HG03108 (cell line): Measurements from ENCODE around the gene TM4SF18.
"Not testable (repeated sequence)": the region's sequence is repeated elsewhere in the genome, so short reads cannot be mapped to it uniquely, and the experiment has no call there.

Experiments
- ATAC-seq: cut with Tn5 transposase; IDR thresholded peaks from one replicate; pipeline ENCODE4 v1.9.1; 2021; ENCODE audit warnings: moderate library complexity; ENCODE audit not compliant: unreplicated experiment

TM4SF18 gene

DNA sequence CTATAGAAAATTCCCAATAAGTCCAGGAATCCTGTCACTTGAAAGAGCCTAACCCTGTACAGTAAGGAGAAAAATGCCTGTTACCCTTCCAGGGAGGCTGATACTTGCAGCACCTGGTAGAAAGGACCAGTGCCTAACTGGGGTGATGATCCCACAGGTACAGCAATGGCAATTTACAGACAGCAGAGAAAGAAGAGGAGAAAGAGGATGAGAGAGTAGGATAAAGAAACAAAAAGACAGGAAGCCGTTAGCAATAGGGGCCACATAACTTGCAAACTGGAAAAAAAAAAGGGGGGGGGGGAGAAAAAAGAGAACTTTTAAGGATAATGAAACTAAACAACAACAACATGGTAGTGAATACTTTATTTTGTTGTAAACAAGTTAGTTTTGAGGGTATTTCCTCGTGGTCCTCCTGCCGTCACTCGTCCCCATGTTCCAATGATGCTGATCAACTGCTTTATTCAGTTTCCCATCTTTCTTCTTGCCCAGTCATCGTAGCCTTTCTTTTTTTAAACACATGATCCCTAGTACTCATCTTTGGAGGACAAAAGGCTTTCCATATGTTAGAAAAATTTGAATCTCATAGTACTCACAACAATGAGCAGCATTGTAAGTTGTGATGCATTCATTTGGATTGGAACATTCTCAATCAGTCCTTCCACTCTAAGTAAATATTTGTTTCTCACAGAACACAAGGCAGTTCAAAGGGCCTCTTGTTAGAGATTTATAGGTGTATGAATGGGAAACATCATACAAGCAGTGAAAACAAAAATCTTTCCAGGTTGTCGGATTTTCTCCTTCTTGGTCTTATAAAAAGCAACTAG is 35.5 kb upstream of the TM4SF18 start:
- no peak for ATAC-seq

DNA sequence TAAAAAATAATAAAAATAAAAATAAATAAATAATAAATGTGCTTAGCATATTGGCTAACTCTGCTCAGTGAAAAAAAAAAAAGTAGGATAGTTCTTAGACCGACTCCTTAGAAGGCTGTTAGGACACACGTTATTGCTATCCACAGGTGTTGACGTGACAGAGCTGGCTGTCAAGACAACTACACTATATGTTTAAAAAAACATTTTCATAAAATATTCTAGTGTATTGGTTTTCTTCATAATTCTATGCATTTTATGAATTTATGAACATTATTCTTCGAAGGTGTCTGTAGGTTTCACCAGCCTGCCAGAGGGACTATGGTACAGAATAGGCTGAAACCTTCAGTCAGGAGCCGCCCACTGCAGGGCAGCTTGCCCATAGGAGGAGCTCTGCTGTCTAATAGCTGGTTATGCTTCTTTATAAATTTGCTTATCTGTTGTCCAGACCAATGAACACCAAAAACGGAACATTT is 34.8 kb upstream of the TM4SF18 start:
- ATAC-seq = no peak

DNA sequence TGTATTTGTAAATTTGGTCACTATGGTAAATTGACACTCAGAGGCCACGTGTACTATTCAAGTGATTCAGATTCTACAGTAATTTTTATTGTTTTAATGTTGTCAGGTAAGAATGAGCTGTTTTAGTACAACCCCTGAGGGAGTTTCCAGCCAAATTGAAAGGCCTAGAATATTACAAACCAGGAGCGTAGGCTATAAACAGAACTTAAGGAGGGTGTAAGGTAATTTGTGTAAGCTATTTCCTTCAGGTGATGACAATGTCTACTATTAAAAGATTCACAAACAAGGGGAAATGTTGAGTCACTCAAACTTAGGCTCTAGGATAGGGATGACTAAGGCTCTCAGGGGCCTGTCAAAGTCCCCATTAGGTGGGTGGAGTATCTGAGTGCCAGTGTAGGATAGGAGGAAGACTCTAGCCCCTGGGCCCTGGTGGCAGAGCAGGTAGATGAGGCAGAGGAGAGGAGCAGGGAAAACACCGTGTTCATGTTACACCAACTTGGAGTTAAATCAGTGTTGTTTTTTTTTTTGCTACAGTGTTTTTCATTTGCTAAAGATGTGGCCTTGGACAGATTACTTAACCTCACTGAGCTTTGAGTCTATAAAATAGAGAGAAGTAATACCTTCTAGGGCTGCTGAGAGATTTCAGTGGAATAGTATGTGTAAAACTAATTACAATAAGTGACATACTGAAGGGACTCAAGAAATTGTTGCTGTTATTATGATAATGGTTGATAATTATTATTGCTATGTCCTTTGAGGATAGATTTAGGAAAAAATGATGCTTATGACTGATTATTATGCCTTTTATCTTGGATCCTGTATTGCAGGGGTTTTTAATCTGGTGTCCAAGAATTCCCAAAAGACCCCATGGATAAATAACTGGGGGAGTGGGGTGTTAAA is 33.8 kb upstream of the TM4SF18 start:
- no peak for ATAC-seq

DNA sequence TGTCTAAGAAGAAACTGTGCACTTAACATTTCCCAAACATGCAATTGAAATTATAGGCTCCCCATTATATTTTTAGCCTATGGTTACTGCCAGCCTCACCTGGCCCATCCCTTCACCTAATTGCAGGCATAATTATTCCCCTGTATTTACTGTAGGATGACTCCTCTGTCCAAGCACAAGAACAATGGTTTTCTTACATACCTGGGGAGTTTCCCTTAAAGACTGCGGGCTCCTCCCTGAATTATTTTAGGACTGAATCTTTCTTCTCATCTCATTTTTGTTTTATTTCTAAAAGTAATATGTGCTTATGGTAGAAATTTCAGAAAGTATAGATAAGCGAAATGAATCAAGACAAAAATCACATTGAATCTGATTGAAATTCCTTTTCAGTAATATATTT is 32.6 kb upstream of the TM4SF18 start:
- ATAC-seq = no peak

DNA sequence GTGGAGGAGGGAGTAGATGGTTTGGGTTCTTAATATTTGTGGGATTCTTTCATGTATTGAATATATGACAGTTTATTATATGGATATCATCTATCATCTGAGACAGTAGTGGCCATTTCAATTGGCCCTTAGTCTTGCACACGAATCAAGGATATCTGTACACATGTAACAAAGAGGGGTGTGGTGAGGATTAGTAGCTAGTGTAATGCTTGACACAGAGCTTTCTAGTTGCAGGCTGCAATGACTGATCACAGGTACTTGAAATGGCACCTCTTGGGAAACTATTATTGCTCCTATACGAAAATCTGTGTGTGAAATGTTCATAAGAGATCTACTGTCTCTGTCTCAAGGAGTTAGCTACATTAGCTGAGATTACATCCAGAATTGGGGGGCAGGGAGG is 31.2 kb upstream of the TM4SF18 start:
- no peak for ATAC-seq

- no peak for ATAC-seq
These were observed 29.6 kb upstream of the TM4SF18 start for GRCh38 chr3:149363053-149363452.

GRCh38 chr3:149362366-149362765 is 28.9 kb upstream of the TM4SF18 start:
- no peak for ATAC-seq

DNA sequence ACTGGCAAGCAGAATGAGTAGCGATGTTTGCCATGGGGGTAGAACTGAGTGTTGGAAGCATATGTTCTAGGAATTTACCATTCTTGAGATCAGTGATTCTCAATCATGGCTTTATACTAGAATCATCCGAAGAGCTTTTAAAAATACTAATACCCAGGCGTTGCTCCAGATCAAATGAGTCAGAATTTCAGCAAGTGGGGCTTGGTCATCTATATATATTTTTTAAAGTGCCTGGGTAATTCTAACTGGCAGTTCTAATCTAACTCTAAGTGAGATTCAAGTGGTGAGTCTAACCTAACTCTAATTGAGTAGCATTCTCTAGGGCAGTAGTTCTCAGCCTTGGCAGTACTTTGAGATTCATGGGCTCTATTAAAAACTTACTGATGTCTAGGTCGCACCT is 23.2 kb upstream of the TM4SF18 start:
- ATAC-seq = no peak

- no peak for ATAC-seq
These were observed 22.7 kb upstream of the TM4SF18 start for GRCh38 chr3:149356044-149356592.

- no peak for ATAC-seq
These were observed 20.2 kb upstream of the TM4SF18 start for GRCh38 chr3:149353581-149354184.

DNA sequence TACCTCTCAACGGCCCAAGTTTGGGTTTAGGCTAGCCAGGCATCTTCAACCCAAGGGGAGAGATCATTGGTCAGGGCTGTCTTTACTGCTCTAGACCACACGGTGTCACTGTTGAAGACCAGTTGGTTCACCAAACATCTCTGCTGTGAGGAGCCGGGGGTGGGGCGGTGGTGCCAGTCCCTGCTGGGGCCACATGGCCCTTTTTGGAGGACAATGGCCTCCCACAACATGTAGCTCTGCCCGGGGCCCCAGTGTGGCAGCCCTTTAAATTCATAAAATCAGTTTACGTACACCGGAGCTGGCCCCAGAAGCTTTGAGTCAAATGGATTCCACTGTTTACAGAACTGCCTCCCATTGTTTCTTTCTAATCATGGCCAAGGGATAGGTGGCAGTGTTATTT is 19.1 kb upstream of the TM4SF18 start:
- ATAC-seq = peak; percentile 72

DNA sequence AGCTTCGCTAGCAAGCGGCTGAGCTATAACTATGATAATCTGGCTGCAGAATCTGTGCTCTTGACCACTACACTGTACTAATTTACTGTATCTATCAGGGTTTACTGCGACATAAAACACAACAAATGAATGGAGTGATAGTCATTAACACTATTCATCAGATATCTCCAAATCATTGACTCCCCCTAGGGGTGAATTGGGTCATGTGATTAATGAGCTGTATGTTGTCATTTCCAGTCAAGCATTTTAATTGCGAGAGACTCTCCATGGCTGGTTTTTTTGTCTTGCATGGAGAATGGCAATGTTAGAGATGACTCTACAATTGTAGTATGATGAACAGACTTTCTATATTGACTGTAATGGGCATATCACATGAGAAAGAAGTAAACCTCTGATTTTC is 10.5 kb upstream of the TM4SF18 start:
- ATAC-seq = no peak

DNA sequence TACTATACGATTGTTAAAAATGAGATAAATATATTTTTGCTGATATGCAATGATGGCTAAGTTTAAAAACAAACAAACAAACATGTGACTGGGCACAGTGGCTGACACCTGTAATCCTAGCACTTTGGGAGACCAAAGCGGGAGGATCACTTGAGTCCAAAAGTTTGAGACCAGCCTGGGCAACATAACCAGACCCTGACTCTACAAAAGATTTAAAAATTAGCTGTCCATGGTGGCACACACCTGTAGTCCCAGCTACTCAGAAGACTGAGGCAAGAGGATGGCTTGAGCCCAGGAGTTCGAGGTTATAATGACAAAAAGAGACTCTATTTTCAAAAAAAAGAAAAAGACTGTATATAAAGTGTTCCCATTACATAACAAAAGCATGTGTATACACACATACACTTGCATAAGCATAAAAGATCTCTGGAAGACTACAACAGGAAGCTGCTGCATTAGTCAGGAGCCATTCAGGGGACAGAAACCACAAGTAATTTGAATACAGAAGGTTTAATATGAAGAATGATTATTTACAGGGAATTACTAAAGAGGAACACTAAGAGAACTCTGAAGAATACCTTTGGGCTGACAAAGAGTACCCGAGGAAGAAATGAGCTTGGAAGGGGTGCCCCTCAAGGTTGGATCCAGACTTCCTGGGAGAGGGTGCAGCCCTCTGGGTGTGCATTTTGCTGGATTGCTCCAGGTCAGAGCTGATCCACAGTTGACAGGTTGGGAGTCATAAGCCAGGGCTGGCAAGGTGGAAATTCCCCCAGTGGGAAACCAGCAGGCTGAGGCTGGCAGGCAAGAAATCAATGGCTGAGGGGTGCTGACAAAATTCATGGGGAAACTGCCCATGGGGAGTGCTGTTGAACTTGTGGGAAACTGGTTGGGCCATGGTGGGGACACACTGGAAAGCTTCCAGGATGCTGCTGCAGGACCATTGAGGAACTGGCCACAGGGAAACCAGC is 9.3 kb upstream of the TM4SF18 start:
- no peak for ATAC-seq

DNA sequence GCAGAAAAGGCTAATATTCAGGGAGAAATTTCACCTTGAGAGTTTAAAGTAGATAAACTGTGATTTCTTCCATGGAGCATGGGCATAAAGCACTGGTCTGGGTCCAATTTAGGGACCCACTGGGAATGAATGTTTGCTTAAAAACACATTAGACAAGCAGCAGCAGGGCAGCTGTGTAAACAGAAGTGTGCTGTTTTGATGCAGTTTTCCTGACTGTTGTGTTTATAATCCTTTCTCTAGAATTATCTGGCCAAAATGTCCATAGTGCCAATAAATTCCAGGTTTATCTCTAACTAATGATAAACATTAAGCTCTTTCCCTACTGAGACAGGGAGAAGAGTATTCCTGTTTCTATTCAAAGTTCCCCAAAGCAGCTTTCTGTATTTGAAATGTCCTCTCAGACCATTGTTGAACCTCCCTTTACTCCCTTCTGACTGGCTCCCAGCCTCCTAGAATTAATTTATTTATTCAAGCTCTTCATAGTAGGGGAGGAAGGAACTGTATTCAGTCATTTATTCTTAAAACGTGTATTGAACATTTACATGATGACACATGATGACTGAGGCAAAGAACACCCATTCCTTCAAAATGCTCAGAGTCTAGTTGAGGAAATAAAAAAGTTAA is 7.0 kb upstream of the TM4SF18 start:
- ATAC-seq = no peak

DNA sequence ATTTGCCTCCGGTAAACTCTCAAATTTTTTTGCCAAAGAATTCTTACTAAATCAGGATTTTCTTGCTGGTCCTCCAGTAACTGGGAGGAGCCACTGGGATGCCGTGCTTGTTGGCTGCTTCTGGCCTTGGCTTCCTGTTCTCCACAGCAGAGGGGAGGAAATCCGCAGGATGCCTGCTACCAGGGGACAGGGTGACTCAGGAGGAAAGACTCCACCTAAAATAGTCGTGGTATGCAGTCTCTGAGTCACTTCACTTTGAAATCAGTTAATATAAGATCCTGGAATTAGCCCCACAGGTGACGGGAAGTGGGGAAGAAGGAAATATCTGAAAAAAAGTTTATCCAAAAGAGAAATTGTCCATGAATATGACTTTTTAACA is 6.5 kb upstream of the TM4SF18 start:
- ATAC-seq = no peak

- not testable (repeated sequence) for ATAC-seq
These were observed 4.0 kb upstream of the TM4SF18 start for GRCh38 chr3:149337486-149337885.

GRCh38 chr3:149336925-149337324 is 3.5 kb upstream of the TM4SF18 start:
- no peak for ATAC-seq

DNA sequence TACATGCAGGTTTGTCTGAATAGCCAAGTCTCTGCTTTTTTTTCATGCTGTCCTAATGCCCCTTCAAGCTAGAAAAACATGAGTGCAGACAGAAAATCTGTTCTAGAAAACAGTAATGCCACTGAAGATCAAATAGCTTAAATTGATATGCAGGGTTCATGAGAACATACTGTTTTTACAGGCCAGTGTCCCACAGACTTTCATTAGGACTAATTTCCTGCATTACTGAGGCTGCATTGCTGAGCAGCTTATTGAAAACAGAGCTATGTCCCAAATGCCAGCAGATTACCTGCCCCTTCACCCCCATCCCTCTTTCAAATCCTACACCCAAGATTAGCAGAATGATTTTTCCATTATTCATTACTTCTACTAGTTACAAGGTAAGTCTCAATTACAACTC is 665 bp downstream of the TM4SF18 start:
- no peak for ATAC-seq

DNA sequence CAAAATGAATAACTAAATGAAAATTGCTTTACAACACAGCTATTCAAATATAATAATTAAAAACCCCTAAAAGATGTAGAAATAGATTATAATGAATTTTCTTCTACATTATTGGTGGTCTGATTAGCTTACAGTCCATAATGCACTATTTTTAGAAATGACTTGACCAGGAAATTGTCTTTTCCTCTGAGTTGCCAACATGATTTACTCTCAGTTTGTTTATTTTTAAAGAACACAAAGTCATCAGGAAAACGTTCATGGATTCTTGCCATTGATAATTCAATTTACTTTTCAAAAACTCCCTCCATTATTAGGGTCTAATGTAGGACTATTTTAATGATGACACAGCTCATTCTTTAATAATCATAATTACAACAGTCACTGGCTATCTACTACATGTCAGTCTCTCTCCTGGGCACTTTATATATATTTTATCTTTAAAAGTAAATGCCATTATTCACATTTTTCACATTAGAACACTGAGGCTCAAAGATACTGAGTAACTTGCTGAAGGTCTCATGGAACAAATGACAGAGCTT is 1.1 kb downstream of the TM4SF18 start:
- ATAC-seq = no peak
